HL-60 (cell line): Measurements from ENCODE around the gene PLXDC2.

Experiments used
- DNase-seq, 2 experiments: peaks; one replicate each; pipeline ENCODE4 v3.0.0-alpha.2; 2010 to 2020; ENCODE audit warnings: low read depth in 1 of 2, low spot score in 1 of 2
- H3K27ac ChIP-seq: fragments of 250-450 bp; sonication (Bioruptor Pico); replicated peaks from 2 replicates; pipeline ENCODE4 v1.5.1; 2020; ENCODE audit warnings: mild to moderate bottlenecking, moderate library complexity
- H3K27me3 ChIP-seq: fragments of 250-450 bp; sonication (Bioruptor Pico); 2 replicates; pipeline ENCODE4 v1.5.1; 2021; ENCODE audit warnings: mild to moderate bottlenecking, moderate library complexity; ENCODE audit not compliant: insufficient read depth, poor library complexity, severe bottlenecking
- H3K4me3 ChIP-seq: replicated peaks from 2 replicates; pipeline ENCODE4 v1.5.1; 2011; ENCODE audit warnings: mild to moderate bottlenecking, control low read depth, low read length; ENCODE audit not compliant: insufficient read depth
- GABPA ChIP-seq: IDR thresholded peaks from 2 replicates; pipeline ENCODE4 v1.6.1; 2012; ENCODE audit warnings: low read depth
- POLR2AphosphoS5 ChIP-seq: IDR thresholded peaks from 2 replicates; pipeline ENCODE4 v1.6.1; 2012; ENCODE audit warnings: low read depth
- REST ChIP-seq: IDR thresholded peaks from 2 replicates; pipeline ENCODE4 v1.6.1; 2012; ENCODE audit warnings: low read depth; ENCODE audit not compliant: insufficient replicate concordance
- SPI1 ChIP-seq: IDR thresholded peaks from 2 replicates; pipeline ENCODE4 v1.6.1; 2012; ENCODE audit warnings: low read depth, mild to moderate bottlenecking, borderline replicate concordance
- TF ChIP-seq, protein P1 (sequence below): IDR thresholded peaks from one replicate; pipeline ENCODE4 v1.5.1; 2011; ENCODE audit warnings: low read length, control low read depth, inconsistent platforms; ENCODE audit not compliant: insufficient read depth

Gene PLXDC2

GRCh38 chr10:19833170-19833824 is 17.1 kb downstream of the PLXDC2 start:
- H3K4me3 ChIP-seq: no peak overlapping the region
- TF ChIP-seq GABPA (no peak), SPI1 (no peak), POLR2AphosphoS5 (no peak), REST (no peak)
- TF ChIP-seq, protein P1, sequence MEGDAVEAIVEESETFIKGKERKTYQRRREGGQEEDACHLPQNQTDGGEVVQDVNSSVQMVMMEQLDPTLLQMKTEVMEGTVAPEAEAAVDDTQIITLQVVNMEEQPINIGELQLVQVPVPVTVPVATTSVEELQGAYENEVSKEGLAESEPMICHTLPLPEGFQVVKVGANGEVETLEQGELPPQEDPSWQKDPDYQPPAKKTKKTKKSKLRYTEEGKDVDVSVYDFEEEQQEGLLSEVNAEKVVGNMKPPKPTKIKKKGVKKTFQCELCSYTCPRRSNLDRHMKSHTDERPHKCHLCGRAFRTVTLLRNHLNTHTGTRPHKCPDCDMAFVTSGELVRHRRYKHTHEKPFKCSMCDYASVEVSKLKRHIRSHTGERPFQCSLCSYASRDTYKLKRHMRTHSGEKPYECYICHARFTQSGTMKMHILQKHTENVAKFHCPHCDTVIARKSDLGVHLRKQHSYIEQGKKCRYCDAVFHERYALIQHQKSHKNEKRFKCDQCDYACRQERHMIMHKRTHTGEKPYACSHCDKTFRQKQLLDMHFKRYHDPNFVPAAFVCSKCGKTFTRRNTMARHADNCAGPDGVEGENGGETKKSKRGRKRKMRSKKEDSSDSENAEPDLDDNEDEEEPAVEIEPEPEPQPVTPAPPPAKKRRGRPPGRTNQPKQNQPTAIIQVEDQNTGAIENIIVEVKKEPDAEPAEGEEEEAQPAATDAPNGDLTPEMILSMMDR: no peak
- DNase-seq: no peak
- no peak overlapping the region for H3K27ac ChIP-seq
- no peaks in the 10 kb centered on the region for H3K27me3 ChIP-seq

- Histone ChIP-seq H3K27me3 (no peaks in the 10 kb centered on the region), H3K4me3 (no peak overlapping the region), H3K27ac (no peak overlapping the region)
- DNase-seq: no peak
- TF ChIP-seq REST: no peak
- TF ChIP-seq, protein P1: no peak
- TF ChIP-seq SPI1: no peak
- no peak for TF ChIP-seq POLR2AphosphoS5
- TF ChIP-seq GABPA: no peak
Measured at GRCh38 chr10:19835952-19836351, 19.7 kb downstream of the PLXDC2 start.

GRCh38 chr10:19839090-19839489 is 22.9 kb downstream of the PLXDC2 start:
- Histone ChIP-seq H3K4me3 (no peak overlapping the region), H3K27me3 (no peaks in the 10 kb centered on the region), H3K27ac (no peak overlapping the region)
- DNase-seq: no peak
- TF ChIP-seq POLR2AphosphoS5 (no peak), GABPA (no peak), REST (no peak), SPI1 (no peak)
- TF ChIP-seq, protein P1: no peak
